WTC11 (cell line): Measurements from ENCODE around the gene ZBTB7C. TPM values are rescaled to one million over a fixed set of nuclear protein-coding genes. Genes with fewer than 3 reads are reported as not detected.

Experiments used
- ATAC-seq: fragments of 200-7000 bp; cut with Tn5 transposase; 2 replicates; pipeline ENCODE4 v1.10.0; 2021; ENCODE audit warnings: mild to moderate bottlenecking, moderate library complexity
- CTCF ChIA-PET: fragments of 300-600 bp; sonication (Branson Sonifier 250); formaldehyde crosslinking; loops from one replicate; lab custom pipeline; 2021; ENCODE audit warnings: antibody characterized with exemption; lab: Charles Lee
- POLR2A ChIA-PET: fragments of 350-600 bp; sonication (Branson Sonifier 250); formaldehyde crosslinking; loops from one replicate; lab custom pipeline; 2021; ENCODE audit warnings: antibody characterized with exemption; lab: Charles Lee
- DNase-seq: peaks from one replicate; pipeline ENCODE4 v3.0.0; 2021; ENCODE audit warnings: low spot score
- H3K27ac Mint-ChIP-seq: 2 replicates; pipeline ENCODE4 v1.8.0; 2021; ENCODE audit warnings: mixed read lengths
- H3K27me3 Mint-ChIP-seq: 2 replicates; pipeline ENCODE4 v1.8.0; 2021; ENCODE audit warnings: low read depth, mild to moderate bottlenecking, moderate library complexity, mixed read lengths
- H3K36me3 Mint-ChIP-seq: 2 replicates; pipeline ENCODE4 v1.8.0; 2021; ENCODE audit warnings: mixed read lengths
- H3K4me1 Mint-ChIP-seq: 2 replicates; pipeline ENCODE4 v1.8.0; 2022; ENCODE audit warnings: mixed read lengths
- H3K4me3 Mint-ChIP-seq: 2 replicates; pipeline ENCODE4 v1.8.0; 2021; ENCODE audit warnings: mild to moderate bottlenecking, moderate library complexity, mixed read lengths
- H3K9me3 Mint-ChIP-seq: 2 replicates; pipeline ENCODE4 v1.8.0; 2021; ENCODE audit warnings: mixed read lengths
- CTCF ChIP-seq: fragments of 200-600 bp; IDR thresholded peaks from 2 replicates; pipeline ENCODE4 v1.8.0; 2022; ENCODE audit warnings: antibody characterized with exemption
- E2F4 ChIP-seq: sonication (generic); formaldehyde crosslinking; IDR thresholded peaks from 2 replicates; pipeline ENCODE4 v1.8.1; 2022; ENCODE audit warnings: low read depth, mild to moderate bottlenecking, moderate library complexity, missing genetic modification reagents, borderline replicate concordance
- EMX1 ChIP-seq: fragments of 250-450 bp; sonication (Bioruptor Pico); IDR thresholded peaks from 2 replicates; pipeline ENCODE4 v1.8.0; 2021; ENCODE audit warnings: mild to moderate bottlenecking
- GABPB1 ChIP-seq: sonication (generic); formaldehyde crosslinking; IDR thresholded peaks from 2 replicates; pipeline ENCODE4 v1.8.1; 2023; ENCODE audit warnings: mild to moderate bottlenecking, missing genetic modification reagents
- HMGA2 ChIP-seq: fragments of 250-450 bp; sonication (Bioruptor Pico); IDR thresholded peaks from 2 replicates; pipeline ENCODE4 v1.4.0; 2021; ENCODE audit warnings: mild to moderate bottlenecking, moderate library complexity
- HMGXB4 ChIP-seq: sonication (generic); formaldehyde crosslinking; IDR thresholded peaks from 2 replicates; pipeline ENCODE4 v1.8.1; 2023; ENCODE audit warnings: mild to moderate bottlenecking, moderate library complexity, missing genetic modification reagents
- JUN ChIP-seq: sonication (generic); formaldehyde crosslinking; IDR thresholded peaks from 2 replicates; pipeline ENCODE4 v1.8.0; 2023; ENCODE audit warnings: mild to moderate bottlenecking, missing genetic modification reagents
- KAT7 ChIP-seq: sonication (generic); formaldehyde crosslinking; IDR thresholded peaks from 2 replicates; pipeline ENCODE4 v1.8.1; 2023; ENCODE audit warnings: missing genetic modification reagents, mild to moderate bottlenecking, borderline replicate concordance
- MAX ChIP-seq: sonication (generic); formaldehyde crosslinking; IDR thresholded peaks from 2 replicates; pipeline ENCODE4 v1.8.0; 2022; ENCODE audit warnings: mild to moderate bottlenecking, missing genetic modification reagents
- MXD4 ChIP-seq: fragments of 250-450 bp; sonication (Bioruptor Pico); IDR thresholded peaks from 2 replicates; pipeline ENCODE4 v1.8.0; 2021; ENCODE audit warnings: mild to moderate bottlenecking, moderate library complexity, borderline replicate concordance
- NR1H2 ChIP-seq: sonication (generic); formaldehyde crosslinking; IDR thresholded peaks from 2 replicates; pipeline ENCODE4 v1.9.0; 2021; ENCODE audit warnings: mild to moderate bottlenecking, moderate library complexity, missing genetic modification reagents
- NR2C2 ChIP-seq: sonication (generic); formaldehyde crosslinking; IDR thresholded peaks from 2 replicates; pipeline ENCODE4 v1.8.0; 2022; ENCODE audit warnings: mild to moderate bottlenecking, missing genetic modification reagents
- PRRX2 ChIP-seq: fragments of 250-450 bp; sonication (Bioruptor Pico); IDR thresholded peaks from 2 replicates; pipeline ENCODE4 v1.8.0; 2021; ENCODE audit warnings: mild to moderate bottlenecking
- SMAD3 ChIP-seq: sonication (generic); formaldehyde crosslinking; IDR thresholded peaks from 2 replicates; pipeline ENCODE4 v1.8.0; 2022; ENCODE audit warnings: missing genetic modification reagents, mild to moderate bottlenecking, borderline replicate concordance
- STAT6 ChIP-seq: sonication (generic); formaldehyde crosslinking; conservative IDR thresholded peaks from 2 replicates; pipeline ENCODE4 v1.8.1; 2023; ENCODE audit warnings: mild to moderate bottlenecking, low read depth, missing genetic modification reagents, moderate library complexity
- TP53 ChIP-seq: sonication (generic); formaldehyde crosslinking; IDR thresholded peaks from 2 replicates; pipeline ENCODE4 v1.8.1; 2023; ENCODE audit warnings: mild to moderate bottlenecking, missing genetic modification reagents
- USF1 ChIP-seq: sonication (generic); formaldehyde crosslinking; IDR thresholded peaks from 2 replicates; pipeline ENCODE4 v1.8.0; 2022; ENCODE audit warnings: mild to moderate bottlenecking, missing genetic modification reagents
- ZMAT4 ChIP-seq: fragments of 250-450 bp; sonication (Bioruptor Pico); IDR thresholded peaks from 2 replicates; pipeline ENCODE4 v1.9.0; 2021; ENCODE audit warnings: mild to moderate bottlenecking
- ZNF138 ChIP-seq: sonication (generic); formaldehyde crosslinking; conservative IDR thresholded peaks from 2 replicates; pipeline ENCODE4 v1.8.1; 2022; ENCODE audit warnings: mild to moderate bottlenecking, moderate library complexity, missing genetic modification reagents
- ZNF532 ChIP-seq: fragments of 250-450 bp; sonication (Bioruptor Pico); IDR thresholded peaks from 2 replicates; pipeline ENCODE4 v1.9.0; 2021; ENCODE audit warnings: mild to moderate bottlenecking, borderline replicate concordance
- total RNA-seq: library from RNA; stranded (reverse); gene quantifications from 3 replicates; pipeline ENCODE4 v1.2.3, GENCODE V29; 2021

The ZBTB7C gene
- total RNA-seq, 1 experiment from 2014 or later = 0.48 TPM

GRCh38 chr18:47993409-47993808 is 415.8 kb downstream of the ZBTB7C start:
- H3K27ac Mint-ChIP-seq = no peak overlapping the region
- peaks cover 31% of the 10 kb centered on the region for H3K9me3 Mint-ChIP-seq
- POLR2A ChIA-PET = no interaction called here
- TF ChIP-seq ZMAT4 (CRISPR knock-in tag) (no peak), NR2C2 (CRISPR knock-in tag) (no peak), NR1H2 (CRISPR knock-in tag) (no peak), STAT6 (CRISPR knock-in tag) (no peak), HMGXB4 (no peak), USF1 (CRISPR knock-in tag) (no peak), SMAD3 (CRISPR knock-in tag) (no peak), KAT7 (CRISPR knock-in tag) (no peak), JUN (CRISPR knock-in tag) (no peak)
- TF ChIP-seq, all 79 proteins: peak for 0
- Mint-ChIP-seq H3K4me1 (peaks cover 21% of the 10 kb centered on the region), H3K4me3 (no peak overlapping the region), H3K36me3 (peaks cover 15% of the 10 kb centered on the region), H3K27me3 (no peaks in the 10 kb centered on the region)
- ATAC-seq (no peak), DNase-seq (no peak)
- CTCF ChIA-PET = interaction anchor here (1.0 to 1.8 kb wide), 2 partner anchors 14 to 221 kb away, joined by 3 to 4 read pairs; no protein-coding TSS in a partner anchor

- CTCF ChIA-PET = interaction anchor here (1.0 to 1.8 kb wide), 2 partner anchors 15 to 220 kb away, joined by 3 to 4 read pairs; no protein-coding TSS in a partner anchor
These were observed 416.2 kb downstream of the ZBTB7C start for GRCh38 chr18:47992976-47993375.

More at GRCh38 chr18:47992976-47993375, 416.2 kb downstream of the ZBTB7C start:
- no peak overlapping the region for H3K27ac Mint-ChIP-seq
- TF ChIP-seq ZNF138 (CRISPR knock-in tag) (no peak), EMX1 (CRISPR knock-in tag) (no peak), E2F4 (CRISPR knock-in tag) (no peak), ZNF532 (no peak), CTCF (no peak), TP53 (CRISPR knock-in tag) (no peak), HMGA2 (CRISPR knock-in tag) (no peak), GABPB1 (CRISPR knock-in tag) (no peak), MAX (CRISPR knock-in tag) (no peak), PRRX2 (no peak), MXD4 (CRISPR knock-in tag) (no peak)
- POLR2A ChIA-PET = no interaction called here
- H3K27me3 Mint-ChIP-seq = no peaks in the 10 kb centered on the region
- ATAC-seq (no peak), DNase-seq (no peak)
- H3K4me1 Mint-ChIP-seq = peaks cover 21% of the 10 kb centered on the region
- H3K4me3 Mint-ChIP-seq = no peak overlapping the region
- peaks cover 33% of the 10 kb centered on the region for H3K9me3 Mint-ChIP-seq
- H3K36me3 Mint-ChIP-seq = peaks cover 15% of the 10 kb centered on the region
